ENCODE data around the gene CDY2B. TPM values are rescaled to one million over a fixed set of nuclear protein-coding genes. Genes with fewer than 3 reads are reported as not detected.
"Not testable (repeated sequence)": the region's sequence is repeated elsewhere in the genome, so short reads cannot be mapped to it uniquely, and the experiment has no call there.

Gene CDY2B
- total RNA-seq (not detected), polyA plus RNA-seq (ENCODE audit: insufficient read length in 2 of 2) (not detected)
- long read RNA-seq, donor 1: 0 reads
- long read RNA-seq, donor 2: 0 reads
- long read RNA-seq, donor 3: 0 reads
- long read RNA-seq, donor 4: 0 reads

GRCh38 chrY:17880120-17880519 is at the start of gene CDY2B:
Gene CDY2B (minus strand): TSS chrY:17880220. CDS start chrY:17879892, 328 bp downstream.
- not testable (repeated sequence) for H3K36me3 ChIP-seq (ENCODE audit: control insufficient read depth, insufficient read depth, low read length); H3K4me1 ChIP-seq (ENCODE audit: control insufficient read depth, insufficient read depth, low read length); H3K27me3 ChIP-seq (ENCODE audit: control insufficient read depth, insufficient read depth, low read length); H3K4me3 ChIP-seq (ENCODE audit: low read depth, low read length); DNase-seq (ENCODE audit: low read depth in 4 of 6, low spot score in 6 of 6); H3K27ac ChIP-seq (ENCODE audit: low read depth, low read length); H3K9me3 ChIP-seq (ENCODE audit: control insufficient read depth, insufficient read depth, low read length)
- no CpG with 5 or more reads among the region's 2 CpGs for WGBS (ENCODE audit: insufficient coverage)

GRCh38 chrY:17908009-17908408 is 28.0 kb upstream of the CDY2B start:
- not testable (repeated sequence) for H3K36me3 ChIP-seq (ENCODE audit: control insufficient read depth, insufficient read depth, low read length); H3K4me3 ChIP-seq (ENCODE audit: low read depth, low read length)

GRCh38 chrY:17907351-17907750 is 27.3 kb upstream of the CDY2B start:
- WGBS (ENCODE audit: insufficient coverage): no CpG with 5 or more reads among the region's 2 CpGs
- not testable (repeated sequence) for H3K9me3 ChIP-seq (ENCODE audit: control insufficient read depth, insufficient read depth, low read length); H3K4me1 ChIP-seq (ENCODE audit: control insufficient read depth, insufficient read depth, low read length)

More at GRCh38 chrY:17908009-17908408, 28.0 kb upstream of the CDY2B start:
- not testable (repeated sequence) for H3K27ac ChIP-seq (ENCODE audit: low read depth, low read length); H3K27me3 ChIP-seq (ENCODE audit: control insufficient read depth, insufficient read depth, low read length); DNase-seq (ENCODE audit: low read depth in 4 of 6, low spot score in 6 of 6); H3K9me3 ChIP-seq (ENCODE audit: control insufficient read depth, insufficient read depth, low read length); H3K4me1 ChIP-seq (ENCODE audit: control insufficient read depth, insufficient read depth, low read length)
- WGBS (ENCODE audit: insufficient coverage): no CpG with 5 or more reads among the region's 3 CpGs

GRCh38 chrY:17881697-17882096 is 1.7 kb upstream of the CDY2B start:
- H3K27me3 ChIP-seq (ENCODE audit: control insufficient read depth, insufficient read depth, low read length); H3K36me3 ChIP-seq (ENCODE audit: control insufficient read depth, insufficient read depth, low read length); DNase-seq (ENCODE audit: low read depth in 4 of 6, low spot score in 6 of 6); H3K9me3 ChIP-seq (ENCODE audit: control insufficient read depth, insufficient read depth, low read length); H3K4me1 ChIP-seq (ENCODE audit: control insufficient read depth, insufficient read depth, low read length); H3K4me3 ChIP-seq (ENCODE audit: low read depth, low read length); H3K27ac ChIP-seq (ENCODE audit: low read depth, low read length): not testable (repeated sequence)
- WGBS (ENCODE audit: insufficient coverage): no CpG with 5 or more reads among the region's 2 CpGs

More at GRCh38 chrY:17907351-17907750, 27.3 kb upstream of the CDY2B start:
- H3K27me3 ChIP-seq (ENCODE audit: control insufficient read depth, insufficient read depth, low read length); H3K36me3 ChIP-seq (ENCODE audit: control insufficient read depth, insufficient read depth, low read length); DNase-seq (ENCODE audit: low read depth in 4 of 6, low spot score in 6 of 6); H3K27ac ChIP-seq (ENCODE audit: low read depth, low read length); H3K4me3 ChIP-seq (ENCODE audit: low read depth, low read length): not testable (repeated sequence)

- H3K36me3 ChIP-seq (ENCODE audit: control insufficient read depth, insufficient read depth, low read length); H3K27ac ChIP-seq (ENCODE audit: low read depth, low read length); H3K9me3 ChIP-seq (ENCODE audit: control insufficient read depth, insufficient read depth, low read length); H3K27me3 ChIP-seq (ENCODE audit: control insufficient read depth, insufficient read depth, low read length); DNase-seq (ENCODE audit: low read depth in 4 of 6, low spot score in 6 of 6); H3K4me3 ChIP-seq (ENCODE audit: low read depth, low read length); H3K4me1 ChIP-seq (ENCODE audit: control insufficient read depth, insufficient read depth, low read length): not testable (repeated sequence)
- no CpG with 5 or more reads among the region's 1 CpG for WGBS (ENCODE audit: insufficient coverage)
Observed at GRCh38 chrY:17876767-17877166, 3.3 kb downstream of the CDY2B start.

GRCh38 chrY:17875401-17875800 is 4.6 kb downstream of the CDY2B start:
- H3K36me3 ChIP-seq (ENCODE audit: control insufficient read depth, insufficient read depth, low read length); DNase-seq (ENCODE audit: low read depth in 4 of 6, low spot score in 6 of 6); H3K27ac ChIP-seq (ENCODE audit: low read depth, low read length); H3K9me3 ChIP-seq (ENCODE audit: control insufficient read depth, insufficient read depth, low read length); H3K4me1 ChIP-seq (ENCODE audit: control insufficient read depth, insufficient read depth, low read length); H3K4me3 ChIP-seq (ENCODE audit: low read depth, low read length); H3K27me3 ChIP-seq (ENCODE audit: control insufficient read depth, insufficient read depth, low read length): not testable (repeated sequence)
- no CpG with 5 or more reads among the region's 3 CpGs for WGBS (ENCODE audit: insufficient coverage)

GRCh38 chrY:17871194-17871903 is 8.7 kb downstream of the CDY2B start:
- not testable (repeated sequence) for H3K9me3 ChIP-seq (ENCODE audit: control insufficient read depth, insufficient read depth, low read length); H3K4me3 ChIP-seq (ENCODE audit: low read depth, low read length); H3K27ac ChIP-seq (ENCODE audit: low read depth, low read length); H3K4me1 ChIP-seq (ENCODE audit: control insufficient read depth, insufficient read depth, low read length); H3K36me3 ChIP-seq (ENCODE audit: control insufficient read depth, insufficient read depth, low read length); DNase-seq (ENCODE audit: low read depth in 4 of 6, low spot score in 6 of 6); H3K27me3 ChIP-seq (ENCODE audit: control insufficient read depth, insufficient read depth, low read length)
- no CpG with 5 or more reads among the region's 3 CpGs for WGBS (ENCODE audit: insufficient coverage)

GRCh38 chrY:17870737-17871136 is 9.3 kb downstream of the CDY2B start:
- H3K36me3 ChIP-seq (ENCODE audit: control insufficient read depth, insufficient read depth, low read length); H3K4me1 ChIP-seq (ENCODE audit: control insufficient read depth, insufficient read depth, low read length); DNase-seq (ENCODE audit: low read depth in 4 of 6, low spot score in 6 of 6); H3K4me3 ChIP-seq (ENCODE audit: low read depth, low read length); H3K9me3 ChIP-seq (ENCODE audit: control insufficient read depth, insufficient read depth, low read length); H3K27ac ChIP-seq (ENCODE audit: low read depth, low read length); H3K27me3 ChIP-seq (ENCODE audit: control insufficient read depth, insufficient read depth, low read length): not testable (repeated sequence)
- no CpG with 5 or more reads among the region's 3 CpGs for WGBS (ENCODE audit: insufficient coverage)

GRCh38 chrY:17867850-17868249 is 12.2 kb downstream of the CDY2B start:
- WGBS (ENCODE audit: insufficient coverage): no CpG with 5 or more reads among the region's 4 CpGs
- H3K9me3 ChIP-seq (ENCODE audit: control insufficient read depth, insufficient read depth, low read length); H3K4me3 ChIP-seq (ENCODE audit: low read depth, low read length); H3K4me1 ChIP-seq (ENCODE audit: control insufficient read depth, insufficient read depth, low read length); H3K27ac ChIP-seq (ENCODE audit: low read depth, low read length); H3K36me3 ChIP-seq (ENCODE audit: control insufficient read depth, insufficient read depth, low read length); DNase-seq (ENCODE audit: low read depth in 4 of 6, low spot score in 6 of 6); H3K27me3 ChIP-seq (ENCODE audit: control insufficient read depth, insufficient read depth, low read length): not testable (repeated sequence)

GRCh38 chrY:17860634-17861033 is 19.4 kb downstream of the CDY2B start:
- H3K36me3 ChIP-seq (ENCODE audit: control insufficient read depth, insufficient read depth, low read length); H3K27me3 ChIP-seq (ENCODE audit: control insufficient read depth, insufficient read depth, low read length); H3K9me3 ChIP-seq (ENCODE audit: control insufficient read depth, insufficient read depth, low read length); DNase-seq (ENCODE audit: low read depth in 4 of 6, low spot score in 6 of 6); H3K27ac ChIP-seq (ENCODE audit: low read depth, low read length); H3K4me1 ChIP-seq (ENCODE audit: control insufficient read depth, insufficient read depth, low read length); H3K4me3 ChIP-seq (ENCODE audit: low read depth, low read length): not testable (repeated sequence)
- WGBS (ENCODE audit: insufficient coverage): no CpG with 5 or more reads among the region's 3 CpGs

Data from spinal cord (tissue), 10 donors.